Measurements from ENCODE around the gene RALB. TPM values are rescaled to one million over a fixed set of nuclear protein-coding genes. Genes with fewer than 3 reads are reported as not detected.
"Not testable (repeated sequence)": the region's sequence is repeated elsewhere in the genome, so short reads cannot be mapped to it uniquely, and the experiment has no call there.

RALB gene
- total RNA-seq, 2 donors from 2014 or later, result 21.9 to 50.2 TPM

DNA sequence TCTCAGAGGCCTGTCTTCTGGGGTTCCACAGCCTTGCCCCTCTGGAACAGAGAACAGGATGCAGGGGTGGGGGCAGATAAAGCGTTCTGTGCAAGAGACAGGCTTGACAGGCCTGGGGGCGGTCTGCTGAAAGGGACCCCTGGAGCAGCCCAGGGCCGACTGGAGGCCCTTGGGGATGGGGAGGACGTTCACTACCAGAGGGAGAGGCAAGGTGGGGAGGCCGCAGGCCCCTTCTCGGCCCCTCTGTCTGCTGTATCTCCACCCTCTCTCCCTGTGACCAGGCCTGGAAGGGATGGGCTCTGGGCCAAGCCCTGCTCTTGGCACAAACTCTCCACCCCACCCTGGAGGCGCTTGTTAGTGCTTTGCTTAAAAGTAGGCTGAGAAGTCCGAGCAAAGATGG lies 66.0 kb downstream of the RALB start:
- Histone ChIP-seq H3K27me3 (replicated peaks; ENCODE audit: insufficient read depth) (no peaks in the 10 kb centered on the region), H3K27ac (no peak overlapping the region), H3K4me1 (ENCODE audit: control insufficient read depth in 1 of 2, low read depth in 2 of 2) (peaks cover 0 to 9% of the 10 kb centered on the region in 2 donors), H3K9me3 (no peaks in the 10 kb centered on the region), H3K4me3 (no peak overlapping the region), H3K36me3 (no peaks in the 10 kb centered on the region)
- no peak for ATAC-seq (ENCODE audit: insufficient number of reproducible peaks, low FRiP score, low read depth)
- DNase-seq (ENCODE audit: low spot score), result no peak
- TF ChIP-seq, protein P1, sequence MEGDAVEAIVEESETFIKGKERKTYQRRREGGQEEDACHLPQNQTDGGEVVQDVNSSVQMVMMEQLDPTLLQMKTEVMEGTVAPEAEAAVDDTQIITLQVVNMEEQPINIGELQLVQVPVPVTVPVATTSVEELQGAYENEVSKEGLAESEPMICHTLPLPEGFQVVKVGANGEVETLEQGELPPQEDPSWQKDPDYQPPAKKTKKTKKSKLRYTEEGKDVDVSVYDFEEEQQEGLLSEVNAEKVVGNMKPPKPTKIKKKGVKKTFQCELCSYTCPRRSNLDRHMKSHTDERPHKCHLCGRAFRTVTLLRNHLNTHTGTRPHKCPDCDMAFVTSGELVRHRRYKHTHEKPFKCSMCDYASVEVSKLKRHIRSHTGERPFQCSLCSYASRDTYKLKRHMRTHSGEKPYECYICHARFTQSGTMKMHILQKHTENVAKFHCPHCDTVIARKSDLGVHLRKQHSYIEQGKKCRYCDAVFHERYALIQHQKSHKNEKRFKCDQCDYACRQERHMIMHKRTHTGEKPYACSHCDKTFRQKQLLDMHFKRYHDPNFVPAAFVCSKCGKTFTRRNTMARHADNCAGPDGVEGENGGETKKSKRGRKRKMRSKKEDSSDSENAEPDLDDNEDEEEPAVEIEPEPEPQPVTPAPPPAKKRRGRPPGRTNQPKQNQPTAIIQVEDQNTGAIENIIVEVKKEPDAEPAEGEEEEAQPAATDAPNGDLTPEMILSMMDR (IDR thresholded peaks at IDR 0.05), result no peak

DNA sequence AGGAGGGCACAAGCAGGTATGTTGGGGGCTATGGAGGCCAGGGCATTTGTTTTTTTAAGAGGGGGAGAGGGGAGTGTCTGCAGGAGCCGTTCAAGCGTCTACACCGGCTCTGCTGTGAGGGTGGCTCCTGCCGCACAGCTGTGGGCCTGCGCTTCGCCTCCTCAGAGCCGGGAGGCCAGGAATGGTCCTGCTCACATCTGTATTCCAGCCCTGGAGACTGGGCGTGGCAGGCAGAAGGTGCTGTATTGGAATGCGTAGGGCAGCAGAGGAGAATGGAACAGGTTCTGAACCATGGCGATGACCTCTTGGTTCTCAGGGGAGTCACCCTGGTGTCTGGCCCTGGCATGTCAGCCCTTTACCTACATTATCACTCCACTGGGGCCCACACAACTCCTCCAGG lies 66.5 kb downstream of the RALB start:
- H3K9me3 ChIP-seq, result no peaks in the 10 kb centered on the region
- H3K36me3 ChIP-seq, result no peaks in the 10 kb centered on the region
- peaks cover 0 to 14% of the 10 kb centered on the region in 2 donors for H3K4me1 ChIP-seq (ENCODE audit: control insufficient read depth in 1 of 2, low read depth in 2 of 2)
- TF ChIP-seq, protein P1 (IDR thresholded peaks at IDR 0.05), result no peak
- ATAC-seq (ENCODE audit: insufficient number of reproducible peaks, low FRiP score, low read depth) (no peak), DNase-seq (ENCODE audit: low spot score) (no peak)
- no peaks in the 10 kb centered on the region for H3K27me3 ChIP-seq (replicated peaks; ENCODE audit: insufficient read depth)
- no peak overlapping the region for H3K4me3 ChIP-seq
- no peak overlapping the region for H3K27ac ChIP-seq

DNA sequence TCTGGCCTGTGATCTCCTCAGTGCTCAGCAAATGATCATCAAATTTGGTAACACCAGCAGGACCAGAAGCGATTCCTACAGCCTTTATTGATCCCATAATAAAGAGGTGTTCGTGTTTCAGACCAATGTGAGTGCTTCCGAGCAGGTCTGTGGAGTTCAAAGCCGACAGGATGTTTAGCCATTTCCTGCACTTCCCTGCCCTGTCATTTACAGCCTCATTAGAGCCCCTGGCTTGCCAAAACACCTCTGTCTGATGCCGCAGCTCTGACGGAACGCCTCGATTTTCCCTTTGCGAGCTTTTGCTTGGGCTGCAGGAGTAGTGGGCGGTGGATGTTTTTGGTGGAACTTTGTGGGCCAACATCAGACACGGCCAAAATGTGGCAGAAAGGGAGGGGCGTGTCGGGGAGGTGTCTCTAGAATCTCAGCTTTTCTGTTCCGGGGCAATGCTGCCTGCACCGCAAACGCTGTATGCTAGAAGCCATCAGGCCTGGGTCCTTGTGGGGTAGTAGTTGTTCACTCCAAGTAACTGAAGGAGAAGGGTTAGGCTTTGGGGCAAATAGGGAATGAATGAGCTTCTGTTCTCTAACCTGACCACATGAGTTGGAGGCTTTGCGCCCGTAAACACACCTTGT lies 67.2 kb downstream of the RALB start:
- Histone ChIP-seq H3K36me3 (no peaks in the 10 kb centered on the region), H3K9me3 (no peaks in the 10 kb centered on the region), H3K4me3 (no peak overlapping the region), H3K4me1 (ENCODE audit: control insufficient read depth in 1 of 2, low read depth in 2 of 2) (peaks cover 0 to 14% of the 10 kb centered on the region in 2 donors), H3K27me3 (replicated peaks; ENCODE audit: insufficient read depth) (no peaks in the 10 kb centered on the region), H3K27ac (no peak overlapping the region)
- ATAC-seq (ENCODE audit: insufficient number of reproducible peaks, low FRiP score, low read depth) (no peak), DNase-seq (ENCODE audit: low spot score) (no peak)
- TF ChIP-seq, protein P1 (IDR thresholded peaks at IDR 0.05), result no peak

DNA sequence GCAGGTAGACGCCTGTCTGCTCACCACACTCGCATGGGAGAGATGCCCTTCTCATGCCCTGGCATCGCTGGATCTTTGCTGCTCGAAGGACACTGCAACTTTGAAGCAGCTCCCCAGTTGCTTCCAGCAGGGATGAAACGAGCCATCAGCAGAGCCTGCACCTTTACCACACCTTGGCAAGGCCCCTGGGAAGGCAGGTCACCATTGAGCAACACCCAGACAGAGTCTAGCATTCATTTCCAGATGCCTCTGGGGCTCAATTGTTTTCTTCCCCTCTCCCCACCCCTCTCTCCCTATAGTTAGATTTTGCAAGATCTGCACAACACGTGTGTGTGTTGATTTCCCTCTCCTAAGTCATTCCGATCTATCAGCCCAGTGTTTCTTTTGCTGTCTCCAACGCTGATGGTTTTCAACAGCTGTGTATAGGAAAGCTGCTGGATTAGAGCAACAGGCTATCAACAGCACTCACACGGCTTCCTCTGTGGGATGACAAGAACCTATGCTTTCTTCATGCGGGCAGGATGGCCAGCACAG lies 67.7 kb downstream of the RALB start:
- Histone ChIP-seq H3K4me3 (no peak overlapping the region), H3K36me3 (no peaks in the 10 kb centered on the region), H3K4me1 (ENCODE audit: control insufficient read depth in 1 of 2, low read depth in 2 of 2) (peaks cover 0 to 14% of the 10 kb centered on the region in 2 donors), H3K27me3 (replicated peaks; ENCODE audit: insufficient read depth) (no peaks in the 10 kb centered on the region), H3K9me3 (no peaks in the 10 kb centered on the region), H3K27ac (no peak overlapping the region)
- TF ChIP-seq, protein P1 (IDR thresholded peaks at IDR 0.05), result no peak
- ATAC-seq (ENCODE audit: insufficient number of reproducible peaks, low FRiP score, low read depth) (no peak), DNase-seq (ENCODE audit: low spot score) (no peak)

DNA sequence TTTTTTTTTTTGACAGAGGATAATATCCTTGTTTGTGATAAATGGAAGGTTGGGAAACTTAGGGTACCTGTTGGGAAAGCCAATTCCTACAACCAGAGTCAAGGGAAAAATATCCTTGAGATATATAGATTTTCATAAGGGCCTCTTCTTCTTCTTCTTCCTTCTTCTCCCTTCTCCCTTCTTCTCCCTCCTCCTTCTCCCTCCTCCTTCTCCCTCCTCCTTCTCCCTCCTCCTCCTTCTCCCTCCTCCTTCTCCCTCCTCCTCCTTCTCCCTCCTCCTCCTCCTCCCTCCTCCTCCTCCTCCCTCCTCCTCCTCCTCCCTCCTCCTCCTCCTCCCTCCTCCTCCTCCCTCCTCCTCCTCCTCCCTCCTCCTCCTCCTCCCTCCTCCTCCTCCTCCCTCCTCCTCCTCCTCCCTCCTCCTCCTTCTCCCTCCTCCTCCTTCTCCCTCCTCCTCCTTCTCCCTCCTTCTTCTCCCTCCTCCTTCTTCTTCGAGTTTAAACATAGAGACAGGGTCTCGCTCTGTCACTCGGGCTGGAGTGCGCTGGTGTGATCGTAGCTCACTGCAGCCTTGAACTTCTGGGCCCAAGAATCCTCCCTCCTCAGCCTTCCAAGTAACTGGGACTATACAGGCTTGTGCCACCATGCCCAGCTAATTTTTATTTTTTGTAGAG lies 68.4 kb downstream of the RALB start:
- not testable (repeated sequence) for ATAC-seq (ENCODE audit: insufficient number of reproducible peaks, low FRiP score, low read depth); H3K9me3 ChIP-seq; H3K36me3 ChIP-seq; H3K4me3 ChIP-seq; DNase-seq (ENCODE audit: low spot score); H3K27ac ChIP-seq; H3K27me3 ChIP-seq (replicated peaks; ENCODE audit: insufficient read depth)
- H3K4me1 ChIP-seq (ENCODE audit: control insufficient read depth in 1 of 2, low read depth in 2 of 2), result peaks cover 0 to 14% of the 10 kb centered on the region in 2 donors
